ENCODE measurements around the gene ABCF1. TPM values are rescaled to one million over a fixed set of nuclear protein-coding genes. Genes with fewer than 3 reads are reported as not detected.

ABCF1 gene
- total and polyA plus RNA-seq, 9 of the 15 experiments (the other 6 are each of a cell fraction or from before 2014, with no cell fraction given), result 41.6 to 193 (median 102) TPM

DNA sequence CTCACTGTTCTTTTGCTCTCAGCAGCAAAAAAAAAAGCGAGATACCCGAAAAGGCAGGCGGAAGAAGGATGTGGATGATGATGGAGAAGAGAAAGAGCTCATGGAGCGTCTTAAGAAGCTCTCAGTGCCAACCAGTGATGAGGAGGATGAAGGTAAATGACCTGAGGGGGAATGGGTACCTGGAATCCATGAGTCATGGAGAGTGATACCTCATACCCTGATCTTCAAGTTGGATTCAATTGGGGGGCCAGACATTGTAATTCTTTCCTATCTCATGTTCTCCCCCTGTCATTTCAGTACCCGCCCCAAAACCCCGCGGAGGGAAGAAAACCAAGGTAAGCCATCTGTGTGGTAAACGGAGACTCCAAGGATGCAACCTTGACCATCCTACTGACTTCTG is 6.8 kb downstream of the ABCF1 start:
- CTCF ChIA-PET (ENCODE audit: low intra/inter-chr PET ratio), result no interaction called here
- Histone ChIP-seq H3K4me2 (ENCODE audit: insufficient read depth, low read length) (no peak overlapping the region), H2AFZ (ENCODE audit: low read depth, low read length) (no peak overlapping the region), H3K4me3 (no peak overlapping the region), H3K9ac (ENCODE audit: insufficient read depth in 1 of 2, low read depth in 2 of 2, low read length in 2 of 2) (no peak overlapping the region), H3K27me3 (ENCODE audit: control insufficient read depth in 2 of 2, insufficient read depth in 2 of 2, low read length in 2 of 2) (no peaks in the 10 kb centered on the region), H3K79me2 (ENCODE audit: control insufficient read depth, insufficient read depth, low read length) (peaks cover 43% of the 10 kb centered on the region), H3K9me3 (replicated peaks; ENCODE audit: control insufficient read depth, insufficient read depth, low read depth, low read length) (no peaks in the 10 kb centered on the region), H3K9me1 (ENCODE audit: control insufficient read depth, insufficient read depth, low read length) (peaks cover 1% of the 10 kb centered on the region), H3K27ac (ENCODE audit: extremely low read depth, low read depth, low read length) (no peak overlapping the region), H3K4me1 (replicated peaks in 1 of 2; ENCODE audit: control insufficient read depth in 2 of 2, insufficient read depth in 2 of 2, low read length in 2 of 2) (peaks cover 10 to 13% of the 10 kb centered on the region in 2 experiments; a peak in 4 of 5 replicates), H3K36me3 (ENCODE audit: control insufficient read depth, insufficient read depth, low read length) (peaks cover 92% of the 10 kb centered on the region), H4K20me1 (replicated peaks; ENCODE audit: control insufficient read depth, insufficient read depth, low read length) (peaks cover 8% of the 10 kb centered on the region; the same call in 1 of the 2 replicates)
- in situ Hi-C loops (cut with MboI) (no loop called here), intact Hi-C loops (cut with micrococcal nuclease) (no loop called here)
- POLR2A ChIA-PET, result interaction anchor here (0.6 to 4.7 kb wide), 7 partner anchors 9 to 1169 kb away, joined by 3 to 21 read pairs (median 4); no protein-coding TSS in a partner anchor
- 100% methylated on average over 6 of the region's 8 CpGs for WGBS (ENCODE audit: insufficient coverage, low coverage, missing lambda C conversion rate)
- TF ChIP-seq SLC30A9 (CRISPR knock-in tag; IDR thresholded peaks at IDR 0.05) (no peak), RBM39 (optimal IDR thresholded peaks at IDR 0.05; ENCODE audit: low read depth, low read length) (no peak), CBFB (CRISPR knock-in tag; IDR thresholded peaks at IDR 0.05) (no peak), LARP7 (IDR thresholded peaks at IDR 0.05) (no peak), SMARCA5 (IDR thresholded peaks at IDR 0.05) (no peak), KLF6 (CRISPR knock-in tag; IDR thresholded peaks at IDR 0.05; ENCODE audit: borderline replicate concordance) (no peak), MXI1 (IDR thresholded peaks at IDR 0.05; ENCODE audit: low read depth, low read length) (no peak)
- TF ChIP-seq, protein P1, sequence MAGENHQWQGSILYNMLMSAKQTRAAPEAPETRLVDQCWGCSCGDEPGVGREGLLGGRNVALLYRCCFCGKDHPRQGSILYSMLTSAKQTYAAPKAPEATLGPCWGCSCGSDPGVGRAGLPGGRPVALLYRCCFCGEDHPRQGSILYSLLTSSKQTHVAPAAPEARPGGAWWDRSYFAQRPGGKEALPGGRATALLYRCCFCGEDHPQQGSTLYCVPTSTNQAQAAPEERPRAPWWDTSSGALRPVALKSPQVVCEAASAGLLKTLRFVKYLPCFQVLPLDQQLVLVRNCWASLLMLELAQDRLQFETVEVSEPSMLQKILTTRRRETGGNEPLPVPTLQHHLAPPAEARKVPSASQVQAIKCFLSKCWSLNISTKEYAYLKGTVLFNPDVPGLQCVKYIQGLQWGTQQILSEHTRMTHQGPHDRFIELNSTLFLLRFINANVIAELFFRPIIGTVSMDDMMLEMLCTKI (IDR thresholded peaks at IDR 0.05; ENCODE audit: partially characterized antibody), result no peak
- DNase-seq (ENCODE audit: extremely low read depth in 1 of 4, low spot score in 3 of 4), result no peak
- BruUV-seq (replicated peaks), result no TSS peak
- ATAC-seq, result no peak
- no peak for FAIRE-seq

Measured in K562 (cell line).